ENCODE measurements around the gene ANKRD50.

GRCh38 chr4:124738994-124739393, 26.5 kb upstream of the ANKRD50 start:
- TF ChIP-seq POLR2AphosphoS5 (IDR thresholded peaks at IDR 0.05; ENCODE audit: low read depth, low read length) (no peak), TAF1 (IDR thresholded peaks at IDR 0.05; ENCODE audit: low read depth, low read length) (no peak), POLR2A (IDR thresholded peaks at IDR 0.05; ENCODE audit: low read depth, low read length) (no peak), POU2F2 (IDR thresholded peaks at IDR 0.05; ENCODE audit: low read depth, low read length) (no peak), PAX5 (IDR thresholded peaks at IDR 0.05; ENCODE audit: insufficient read depth, low read length, severe bottlenecking) (no peak)

Measured in GM12891 (cell line).